Upper lobe of left lung (tissue), 6 donors: ENCODE measurements around the gene SP1. TPM values are rescaled to one million over a fixed set of nuclear protein-coding genes. Genes with fewer than 3 reads are reported as not detected.

Experiments
- ATAC-seq, 2 donors: fragments of 200-7000 bp; cut with Tn5 transposase; one replicate each; pipeline ENCODE4 v1.9.1; 2022; ENCODE audit warnings: mild to moderate bottlenecking in 2 of 2, moderate library complexity in 2 of 2; ENCODE audit not compliant: low FRiP score in 2 of 2
- DNase-seq, 2 donors: peaks; one replicate each; pipeline ENCODE4 v3.0.0-alpha.2; 2019 to 2020
- H3K27ac ChIP-seq, 4 donors: fragments of 200-600 bp; sonication (generic); one replicate each; pipeline ENCODE4 v1.5.1; 2016 to 2019
- H3K27me3 ChIP-seq, 4 donors: fragments of 200-600 bp; sonication (generic); one replicate each; pipeline ENCODE4 v1.5.1; 2017 to 2019
- H3K36me3 ChIP-seq, 4 donors: fragments of 200-600 bp; sonication (generic); one replicate each; pipeline ENCODE4 v1.5.1; 2016 to 2019
- H3K4me1 ChIP-seq, 4 donors: fragments of 200-600 bp; sonication (generic); one replicate each; pipeline ENCODE4 v1.5.1; 2018 to 2019
- H3K4me3 ChIP-seq, 4 donors: fragments of 200-600 bp; sonication (generic); one replicate each; pipeline ENCODE4 v1.5.1; 2017 to 2019; ENCODE audit warnings: mild to moderate bottlenecking in 2 of 4, moderate library complexity in 1 of 4
- H3K9me3 ChIP-seq, 4 donors: fragments of 200-600 bp; sonication (generic); one replicate each; pipeline ENCODE4 v1.5.1; 2018 to 2019
- EP300 ChIP-seq, 4 donors: sonication (generic); formaldehyde crosslinking; IDR thresholded peaks; one replicate each; pipeline ENCODE4 v1.5.1; 2017; ENCODE audit warnings: antibody characterized with exemption in 4 of 4, control low read depth in 2 of 4
- POLR2A ChIP-seq, 4 donors: fragments of 450-650 bp; IDR thresholded peaks; one replicate each; pipeline ENCODE4 v1.5.1; 2016 to 2017; ENCODE audit warnings: antibody characterized with exemption in 4 of 4, mild to moderate bottlenecking in 2 of 4
- POLR2AphosphoS5 ChIP-seq, 2 donors: sonication (generic); formaldehyde crosslinking; IDR thresholded peaks; one replicate each; pipeline ENCODE4 v1.5.1; 2017; ENCODE audit warnings: antibody characterized with exemption in 2 of 2
- WGBS, 2 donors: methylation state at CpG; one replicate each; pipeline ENCODE4 v1.1.5; 2017 to 2018; 5-methylcytosine and 5-hydroxymethylcytosine counted together
- total RNA-seq, 6 donors: library from RNA; depleted of rRNA in 4 of 6; stranded (reverse); fragments of >200 nt in 4 of 6; gene quantifications; one replicate each; pipeline versions ENCODE4 v1.1.0 to v1.2.1, GENCODE V29; 2016 to 2021
- TF ChIP-seq, protein P1 (sequence below), 6 experiments: fragments of 450-650 bp in 4 of 6; fragments of 200-600 bp in 2 of 6; sonication (generic) in 2 of 6; IDR thresholded peaks; one replicate each; pipeline ENCODE4 v1.5.1; 2016 to 2019; ENCODE audit warnings: antibody characterized with exemption in 6 of 6
- donor health status: DM: no; HTN: no; CAD: no; lungs with moderate emphysema.
- donor health status: DM: no; HTN: yes; CAD: no; lungs with severe emphysema.

SP1 gene
- total RNA-seq, 6 donors from 2014 or later, result 46.6 to 82.2 (median 61.7) TPM

DNA sequence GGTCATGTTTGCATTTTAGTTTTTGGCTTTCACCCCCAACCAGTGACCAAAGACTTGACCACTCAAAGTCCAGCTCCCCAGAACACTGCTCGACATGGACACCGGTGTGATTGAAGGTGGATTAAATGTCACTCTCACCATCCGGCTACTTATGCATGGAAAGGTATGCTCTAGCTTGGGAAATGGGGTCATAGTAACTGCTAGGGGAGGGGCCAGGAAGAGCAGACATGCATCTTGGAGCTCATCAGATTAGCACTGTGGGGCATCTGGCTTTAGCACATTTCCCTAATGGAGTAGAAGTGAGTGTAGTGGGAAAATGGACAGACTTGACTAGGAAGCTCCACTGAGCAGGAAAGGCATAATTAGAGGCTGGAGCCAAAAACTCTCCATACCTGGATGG, 74.7 kb downstream of the SP1 start:
- TF ChIP-seq POLR2AphosphoS5 (IDR thresholded peaks at IDR 0.05), result no peak
- no peak for TF ChIP-seq POLR2A (IDR thresholded peaks at IDR 0.05)
- TF ChIP-seq, protein P1, sequence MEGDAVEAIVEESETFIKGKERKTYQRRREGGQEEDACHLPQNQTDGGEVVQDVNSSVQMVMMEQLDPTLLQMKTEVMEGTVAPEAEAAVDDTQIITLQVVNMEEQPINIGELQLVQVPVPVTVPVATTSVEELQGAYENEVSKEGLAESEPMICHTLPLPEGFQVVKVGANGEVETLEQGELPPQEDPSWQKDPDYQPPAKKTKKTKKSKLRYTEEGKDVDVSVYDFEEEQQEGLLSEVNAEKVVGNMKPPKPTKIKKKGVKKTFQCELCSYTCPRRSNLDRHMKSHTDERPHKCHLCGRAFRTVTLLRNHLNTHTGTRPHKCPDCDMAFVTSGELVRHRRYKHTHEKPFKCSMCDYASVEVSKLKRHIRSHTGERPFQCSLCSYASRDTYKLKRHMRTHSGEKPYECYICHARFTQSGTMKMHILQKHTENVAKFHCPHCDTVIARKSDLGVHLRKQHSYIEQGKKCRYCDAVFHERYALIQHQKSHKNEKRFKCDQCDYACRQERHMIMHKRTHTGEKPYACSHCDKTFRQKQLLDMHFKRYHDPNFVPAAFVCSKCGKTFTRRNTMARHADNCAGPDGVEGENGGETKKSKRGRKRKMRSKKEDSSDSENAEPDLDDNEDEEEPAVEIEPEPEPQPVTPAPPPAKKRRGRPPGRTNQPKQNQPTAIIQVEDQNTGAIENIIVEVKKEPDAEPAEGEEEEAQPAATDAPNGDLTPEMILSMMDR (IDR thresholded peaks at IDR 0.05), result no peak
- no peak for TF ChIP-seq EP300 (IDR thresholded peaks at IDR 0.05)
- ATAC-seq, result no peak
- Histone ChIP-seq H3K4me1 (peaks cover 20 to 27% (median 25%) of the 10 kb centered on the region in 4 donors), H3K9me3 (no peaks in the 10 kb centered on the region), H3K27me3 (no peaks in the 10 kb centered on the region), H3K27ac (no peak overlapping the region), H3K4me3 (peak overlapping the region in 1 of 4 donors; percentile 84), H3K36me3 (peaks cover 50 to 56% (median 53%) of the 10 kb centered on the region in 4 donors)
- 59 to 65% methylated on average over 3 of the region's 3 CpGs for WGBS, 2 donors
- DNase-seq, result no peak

DNA sequence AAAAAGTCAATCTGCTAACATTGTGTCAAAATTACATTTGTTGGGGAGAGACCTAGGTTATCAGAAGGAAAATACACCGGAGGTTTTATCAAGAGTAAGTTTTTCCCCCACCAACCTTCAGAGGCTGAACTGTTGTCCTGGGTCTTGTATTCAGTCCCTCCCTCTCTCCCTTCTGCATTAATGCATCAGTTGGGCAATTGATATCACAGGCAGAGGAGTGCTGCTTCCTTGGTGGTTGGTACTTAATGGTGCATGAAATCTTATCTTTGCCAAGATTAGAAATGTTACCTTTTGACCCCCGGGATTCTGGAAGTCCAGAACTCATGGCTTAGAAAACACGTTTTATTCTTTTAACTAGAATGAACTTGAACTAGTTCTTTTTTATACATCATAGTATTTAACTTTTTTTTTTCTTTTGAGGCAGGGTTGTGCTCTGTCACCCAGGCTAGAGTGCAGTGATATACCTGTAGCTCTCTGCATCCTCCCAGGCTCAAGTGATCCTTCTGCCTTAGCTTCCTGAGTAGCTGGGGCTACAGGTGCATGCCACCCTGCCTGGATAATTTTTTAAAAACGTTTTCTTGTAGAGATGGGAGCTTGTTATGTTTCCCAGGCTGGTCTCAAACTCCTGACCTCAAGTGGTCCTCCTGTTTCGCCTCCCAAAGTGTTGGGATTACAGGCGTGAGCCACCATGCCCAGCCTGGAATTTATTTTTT, 76.8 kb downstream of the SP1 start:
- no peak for ATAC-seq

DNA sequence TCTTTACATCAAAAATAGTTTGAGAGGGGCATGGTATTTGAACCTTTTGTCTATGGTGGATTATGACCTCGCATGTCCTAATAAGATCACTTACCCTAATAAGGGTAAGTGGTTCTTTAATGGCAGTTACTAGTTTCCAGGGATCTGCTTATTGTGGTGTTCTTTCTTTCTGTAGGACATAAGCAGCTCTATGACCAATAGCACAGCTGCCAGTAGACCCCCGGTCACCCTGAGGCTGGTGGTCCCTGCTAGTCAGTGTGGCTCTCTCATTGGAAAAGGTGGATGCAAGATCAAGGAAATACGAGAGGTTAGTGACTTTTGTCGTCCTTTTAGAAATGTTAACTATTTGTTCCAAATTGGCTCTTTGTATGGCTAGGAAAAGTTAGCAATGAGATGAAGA, 79.1 kb downstream of the SP1 start:
- TF ChIP-seq POLR2A (IDR thresholded peaks at IDR 0.05) (no peak), POLR2AphosphoS5 (IDR thresholded peaks at IDR 0.05) (no peak), EP300 (IDR thresholded peaks at IDR 0.05) (no peak)
- TF ChIP-seq, protein P1 (IDR thresholded peaks at IDR 0.05), result no peak
- Histone ChIP-seq H3K4me1 (peaks cover 6 to 19% (median 12%) of the 10 kb centered on the region in 4 donors), H3K9me3 (no peaks in the 10 kb centered on the region), H3K27ac (no peak overlapping the region), H3K36me3 (peaks cover 94 to 100% (median 97%) of the 10 kb centered on the region in 4 donors), H3K4me3 (no peak overlapping the region), H3K27me3 (no peaks in the 10 kb centered on the region)
- WGBS, 2 donors, result 79 to 84% methylated on average over 4 of the region's 4 CpGs
- DNase-seq (no peak), ATAC-seq (no peak)

More for the DNA sequence above, 76.8 kb downstream of the SP1 start:
- Histone ChIP-seq H3K27me3 (no peaks in the 10 kb centered on the region), H3K9me3 (no peaks in the 10 kb centered on the region), H3K27ac (no peak overlapping the region), H3K4me3 (no peak overlapping the region), H3K36me3 (peaks cover 71 to 77% (median 74%) of the 10 kb centered on the region in 4 donors), H3K4me1 (peaks cover 20 to 33% (median 24%) of the 10 kb centered on the region in 4 donors)
- WGBS, 2 donors, result 74 to 79% methylated on average over 6 of the region's 6 CpGs
- no peak for DNase-seq
- TF ChIP-seq POLR2A (IDR thresholded peaks at IDR 0.05) (no peak), POLR2AphosphoS5 (IDR thresholded peaks at IDR 0.05) (no peak), EP300 (IDR thresholded peaks at IDR 0.05) (no peak)
- TF ChIP-seq, protein P1 (IDR thresholded peaks at IDR 0.05), result no peak

DNA sequence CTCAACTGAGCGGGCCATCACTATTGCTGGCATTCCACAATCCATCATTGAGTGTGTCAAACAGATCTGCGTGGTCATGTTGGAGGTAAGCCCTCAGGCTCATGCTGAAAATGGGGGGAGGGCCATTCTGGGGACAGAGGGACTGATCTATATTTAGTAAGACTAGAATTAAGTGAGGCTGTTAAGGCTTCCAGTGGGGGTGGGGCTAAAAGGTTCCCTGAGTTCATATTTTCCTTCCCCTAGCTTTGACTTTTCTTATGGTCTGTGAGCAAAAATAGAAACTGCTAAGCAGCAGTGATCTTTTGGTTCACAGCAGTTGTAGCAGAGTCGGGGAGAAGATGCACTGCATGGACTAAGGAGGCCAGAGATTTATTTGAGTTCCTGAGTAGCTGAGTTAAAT, 81.1 kb downstream of the SP1 start:
- WGBS, 2 donors, result 84 to 94% methylated on average over 3 of the region's 3 CpGs
- DNase-seq (no peak), ATAC-seq (no peak)
- Histone ChIP-seq H3K9me3 (no peaks in the 10 kb centered on the region), H3K27me3 (no peaks in the 10 kb centered on the region), H3K36me3 (peaks cover 96 to 100% (median 100%) of the 10 kb centered on the region in 4 donors), H3K27ac (no peak overlapping the region), H3K4me3 (no peak overlapping the region), H3K4me1 (peaks cover 0 to 8% (median 4%) of the 10 kb centered on the region in 4 donors)
- no peak for TF ChIP-seq POLR2A (IDR thresholded peaks at IDR 0.05)
- no peak for TF ChIP-seq POLR2AphosphoS5 (IDR thresholded peaks at IDR 0.05)
- TF ChIP-seq, protein P1 (IDR thresholded peaks at IDR 0.05), result no peak
- TF ChIP-seq EP300 (IDR thresholded peaks at IDR 0.05), result no peak
